IMR-90 (cell line): Measurements from ENCODE around the gene XCL1. TPM values are rescaled to one million over a fixed set of nuclear protein-coding genes. Genes with fewer than 3 reads are reported as not detected.

ENCODE experiments used
- ATAC-seq: fragments of 200-7000 bp; cut with Tn5 transposase; 2 replicates; pipeline ENCODE4 v1.9.1; 2020; ENCODE audit warnings: low read depth, mild to moderate bottlenecking, moderate library complexity
- BruUV-seq: library from RNA; stranded (reverse); fragments of 400-500 nt; replicated peaks from 2 replicates; lab custom pipeline; 2021; lab: Mats Ljungman, UMichigan
- CTCF ChIA-PET: fragments of 300-600 bp; formaldehyde crosslinking; extraction: SDS; loops from one replicate; lab custom pipeline; 2021; ENCODE audit warnings: antibody characterized with exemption; lab: Yijun Ruan, JAX
- POLR2A ChIA-PET: fragments of 300-600 bp; sonication (Branson Sonifier 250); formaldehyde crosslinking; loops from one replicate; lab custom pipeline; 2022; ENCODE audit warnings: antibody characterized with exemption; ENCODE audit not compliant: unreplicated experiment; lab: Charles Lee
- DNase-seq: peaks from one replicate; pipeline ENCODE4 v3.0.0; 2013
- H2AFZ ChIP-seq: replicated peaks from 2 replicates; pipeline ENCODE3; 2013; ENCODE audit warnings: low read length, mild to moderate bottlenecking; ENCODE audit not compliant: poor library complexity
- H2AK5ac ChIP-seq: 2 replicates; pipeline ENCODE4 v1.6.1; 2013; ENCODE audit warnings: low read depth, low read length, inconsistent platforms
- H2AK9ac ChIP-seq: replicated peaks from 2 replicates; pipeline ENCODE3; 2013; ENCODE audit warnings: mild to moderate bottlenecking, low read depth, low read length, moderate library complexity; ENCODE audit not compliant: poor library complexity
- H2BK120ac ChIP-seq: 2 replicates; pipeline ENCODE4 v1.6.1; 2013; ENCODE audit warnings: low read depth, low read length, inconsistent platforms
- H2BK15ac ChIP-seq: 3 replicates; pipeline ENCODE4 v1.6.1; 2013; ENCODE audit warnings: low read depth, low read length, inconsistent platforms
- H2BK20ac ChIP-seq: 2 replicates; pipeline ENCODE4 v1.6.1; 2013; ENCODE audit warnings: low read depth, mild to moderate bottlenecking, inconsistent platforms, low read length, moderate library complexity
- H2BK5ac ChIP-seq: 2 replicates; pipeline ENCODE4 v1.6.1; 2013; ENCODE audit warnings: mild to moderate bottlenecking, low read depth, low read length, inconsistent platforms; ENCODE audit not compliant: poor library complexity, severe bottlenecking
- H3K14ac ChIP-seq: replicated peaks from 2 replicates; pipeline ENCODE4 v1.6.1; 2013; ENCODE audit warnings: low read depth, low read length, inconsistent platforms
- H3K18ac ChIP-seq: 2 replicates; pipeline ENCODE4 v1.6.1; 2013; ENCODE audit warnings: low read depth, low read length, control low read depth
- H3K23ac ChIP-seq: 2 replicates; pipeline ENCODE4 v1.6.1; 2013; ENCODE audit warnings: low read depth, low read length, inconsistent platforms
- H3K27ac ChIP-seq: 2 replicates; pipeline ENCODE4 v1.5.1; 2013; ENCODE audit warnings: mild to moderate bottlenecking, control low read depth, low read length; ENCODE audit not compliant: insufficient read depth
- H3K27me3 ChIP-seq: 2 replicates; pipeline ENCODE4 v1.6.1; 2013; ENCODE audit warnings: low read length; ENCODE audit not compliant: control insufficient read depth, insufficient read depth
- H3K36me3 ChIP-seq: 2 replicates; pipeline ENCODE4 v1.6.1; 2013; ENCODE audit warnings: low read length, mixed read lengths; ENCODE audit not compliant: control insufficient read depth, insufficient read depth
- H3K4ac ChIP-seq: 2 replicates; pipeline ENCODE4 v1.6.1; 2013; ENCODE audit warnings: low read depth, low read length, inconsistent platforms
- H3K4me1 ChIP-seq: 2 replicates; pipeline ENCODE4 v1.6.1; 2013; ENCODE audit warnings: low read length, mixed read lengths; ENCODE audit not compliant: control insufficient read depth, insufficient read depth
- H3K4me2 ChIP-seq: 2 replicates; pipeline ENCODE4 v1.6.1; 2013; ENCODE audit warnings: low read depth, mild to moderate bottlenecking, control low read depth, low read length, moderate library complexity
- H3K4me3 ChIP-seq: 2 replicates; pipeline ENCODE4 v1.5.1; 2013; ENCODE audit warnings: low read depth, mild to moderate bottlenecking, control low read depth, low read length, moderate library complexity; ENCODE audit not compliant: insufficient read depth
- H3K56ac ChIP-seq: 2 replicates; pipeline ENCODE4 v1.6.1; 2013; ENCODE audit warnings: low read length, inconsistent platforms; ENCODE audit not compliant: insufficient read depth; ENCODE audit errors: extremely low read depth
- H3K79me1 ChIP-seq, 2 experiments: 2 replicates each; pipeline ENCODE4 v1.6.1; 2013; ENCODE audit warnings: low read length in 2 of 2, inconsistent platforms in 1 of 2, low read depth in 1 of 2
- H3K9ac ChIP-seq: 2 replicates; pipeline ENCODE4 v1.6.1; 2013; ENCODE audit warnings: low read depth, low read length, control low read depth
- H3K9me1 ChIP-seq: 2 replicates; pipeline ENCODE4 v1.6.1; 2013; ENCODE audit warnings: low read length, inconsistent platforms; ENCODE audit not compliant: insufficient read depth
- H3K9me3 ChIP-seq: 2 replicates; pipeline ENCODE4 v1.6.1; 2013; ENCODE audit warnings: low read length; ENCODE audit not compliant: control insufficient read depth, insufficient read depth
- H4K20me1 ChIP-seq: 2 replicates; pipeline ENCODE4 v1.6.1; 2013; ENCODE audit warnings: low read length, inconsistent platforms; ENCODE audit not compliant: insufficient read depth
- H4K5ac ChIP-seq: 2 replicates; pipeline ENCODE4 v1.6.1; 2013; ENCODE audit warnings: mild to moderate bottlenecking, low read depth, low read length, control low read depth
- H4K8ac ChIP-seq, 2 experiments: 2 replicates each; pipeline ENCODE4 v1.6.1; 2013; ENCODE audit warnings: low read depth in 2 of 2, low read length in 2 of 2, control low read depth in 1 of 2, inconsistent platforms in 1 of 2
- H4K91ac ChIP-seq: 2 replicates; pipeline ENCODE4 v1.6.1; 2013; ENCODE audit warnings: low read depth, low read length, inconsistent platforms; ENCODE audit not compliant: insufficient read depth
- CHD1 ChIP-seq: IDR thresholded peaks from 2 replicates; pipeline ENCODE4 v1.6.1; 2012; ENCODE audit warnings: low read depth, low read length, improper control_type of control experiment
- CTCF ChIP-seq: conservative IDR thresholded peaks from 2 replicates; pipeline ENCODE4 v1.5.1; 2012; ENCODE audit warnings: mild to moderate bottlenecking, low read depth, low read length, improper control_type of control experiment
- ELK1 ChIP-seq: fragments of 150-350 bp; IDR thresholded peaks from 2 replicates; pipeline ENCODE4 v1.6.1; 2016; ENCODE audit warnings: low read depth, mild to moderate bottlenecking, low read length, moderate library complexity, borderline replicate concordance
- FOS ChIP-seq: fragments of 150-350 bp; IDR thresholded peaks from 2 replicates; pipeline ENCODE4 v1.6.1; 2016; ENCODE audit warnings: low read depth, low read length
- MAZ ChIP-seq: IDR thresholded peaks from 2 replicates; pipeline ENCODE4 v1.6.1; 2012; ENCODE audit warnings: low read depth, mild to moderate bottlenecking, low read length, improper control_type of control experiment, moderate library complexity, borderline replicate concordance
- MXI1 ChIP-seq: IDR thresholded peaks from 2 replicates; pipeline ENCODE4 v1.6.1; 2012; ENCODE audit warnings: low read depth, mild to moderate bottlenecking, low read length, moderate library complexity, borderline replicate concordance
- NFE2L2 ChIP-seq: fragments of 150-350 bp; IDR thresholded peaks from 2 replicates; pipeline ENCODE4 v1.6.1; 2016; ENCODE audit warnings: low read depth, mild to moderate bottlenecking, low read length
- POLR2A ChIP-seq: IDR thresholded peaks from 2 replicates; pipeline ENCODE4 v1.6.1; 2012; ENCODE audit warnings: mild to moderate bottlenecking, low read depth, low read length
- RAD21 ChIP-seq: IDR thresholded peaks from 2 replicates; pipeline ENCODE4 v1.6.1; 2012; ENCODE audit warnings: low read length, improper control_type of control experiment
- RCOR1 ChIP-seq: IDR thresholded peaks from 2 replicates; pipeline ENCODE4 v1.6.1; 2012; ENCODE audit warnings: mild to moderate bottlenecking, low read length, improper control_type of control experiment; ENCODE audit not compliant: insufficient replicate concordance
- RFX5 ChIP-seq: IDR thresholded peaks from 2 replicates; pipeline ENCODE4 v1.8.0; 2012; ENCODE audit warnings: low read depth, mild to moderate bottlenecking, low read length, moderate library complexity
- USF2 ChIP-seq: fragments of 150-350 bp; IDR thresholded peaks from 2 replicates; pipeline ENCODE4 v1.6.1; 2017; ENCODE audit warnings: mild to moderate bottlenecking, antibody characterized with exemption, low read length, low read depth
- WGBS, 2 experiments: methylation state at CpG; one replicate each; pipeline versions ENCODE4 v1.1.5 to v1.1.7; 2013; ENCODE audit warnings: missing lambda C conversion rate in 2 of 2; ENCODE audit not compliant: insufficient read length in 1 of 2; ENCODE audit errors: extremely low coverage in 2 of 2; 5-methylcytosine and 5-hydroxymethylcytosine counted together
- dilution Hi-C: fragments of 300-500 bp; cut with HindIII; formaldehyde crosslinking; loops from one replicate; pipeline ENCODE4 v1.14.3; 2018; ENCODE audit warnings: low sequenced_read_pairs; ENCODE audit not compliant: unreplicated experiment
- in situ Hi-C: fragments of 300-500 bp; cut with MboI; formaldehyde crosslinking; loops from 3 replicates; pipeline ENCODE4 v1.14.3; 2019; ENCODE audit warnings: low sequenced_read_pairs, inconsistent platforms, mixed read lengths
- intact Hi-C: fragments of 100-400 bp; cut with micrococcal nuclease; formaldehyde crosslinking; loops from 2 replicates; pipeline ENCODE4 v1.10.0; 2022
- polyA plus RNA-seq, 3 experiments: library from polyadenylated mRNA; depleted of rRNA; stranded (reverse); fragments of >200 nt; gene quantifications; 2 replicates each; pipeline ENCODE4 v1.2.3, GENCODE V29; 2012; ENCODE audit warnings: low replicate concordance in 1 of 3
- total RNA-seq: library from RNA; depleted of rRNA; stranded (reverse); fragments of >200 nt; gene quantifications from 2 replicates; pipeline ENCODE4 v1.2.3, GENCODE V29; 2012

Gene XCL1
- total and polyA plus RNA-seq, 2 of the 4 experiments (the other 2 are of a cell fraction) = not detected

GRCh38 chr1:168568346-168568745 is 8.1 kb upstream of the XCL1 start:
- no peak overlapping the region for H3K56ac ChIP-seq
- H3K9me3 ChIP-seq = no peaks in the 10 kb centered on the region
- no peak overlapping the region for H3K4me2 ChIP-seq
- intact Hi-C loops = no loop called here
- ChIA-PET POLR2A (no interaction called here), CTCF (interaction anchor here (0.8 to 1.7 kb wide), 2 partner anchors 128 to 226 kb away, joined by 3 to 5 read pairs; no protein-coding TSS in a partner anchor)
- H3K9me1 ChIP-seq = no peaks in the 10 kb centered on the region
- no peaks in the 10 kb centered on the region for H3K36me3 ChIP-seq
- DNase-seq = no peak
- TF ChIP-seq USF2 (no peak), POLR2A (no peak), CTCF (no peak), MXI1 (no peak), CHD1 (no peak), ELK1 (no peak), NFE2L2 (no peak), RAD21 (no peak), RFX5 (no peak), FOS (no peak), MAZ (no peak), RCOR1 (no peak)
- H2BK15ac ChIP-seq = no peak overlapping the region
- H2AFZ ChIP-seq = no peak overlapping the region
- no peaks in the 10 kb centered on the region for H3K4me1 ChIP-seq
- no peak overlapping the region for H2AK5ac ChIP-seq
- WGBS, 2 experiments = no CpG with 5 or more reads among the region's 1 CpG
- no peak overlapping the region for H3K9ac ChIP-seq
- H2BK120ac ChIP-seq = no peak overlapping the region
- no peaks in the 10 kb centered on the region for H3K79me1 ChIP-seq
- no peak overlapping the region for H3K23ac ChIP-seq
- no peak overlapping the region for H3K14ac ChIP-seq
- in situ Hi-C loops = no loop called here
- H4K20me1 ChIP-seq = no peaks in the 10 kb centered on the region
- no peak overlapping the region for H2AK9ac ChIP-seq
- dilution Hi-C loops = no loop called here
- H4K8ac ChIP-seq = no peak overlapping the region
- no peak overlapping the region for H3K4me3 ChIP-seq
- BruUV-seq = no TSS peak
- peaks cover 3% of the 10 kb centered on the region; the same call in 1 of the 2 replicates for H3K27me3 ChIP-seq
- H2BK5ac ChIP-seq = no peak overlapping the region
- ATAC-seq = no peak
- no peak overlapping the region for H2BK20ac ChIP-seq
- H3K18ac ChIP-seq = no peak overlapping the region
- H4K5ac ChIP-seq = no peak overlapping the region
- no peak overlapping the region for H3K27ac ChIP-seq
- H4K91ac ChIP-seq = no peak overlapping the region
- no peak overlapping the region for H3K4ac ChIP-seq
